ENCODE data around the gene PSG11. TPM values are rescaled to one million over a fixed set of nuclear protein-coding genes. Genes with fewer than 3 reads are reported as not detected.
"Not testable (repeated sequence)": the region's sequence is repeated elsewhere in the genome, so short reads cannot be mapped to it uniquely, and the experiment has no call there.

PSG11 gene
- not detected for total RNA-seq

GRCh38 chr19:43026369-43026768 lies at the start of gene PSG11:
Gene PSG11, minus strand, starts transcription at chr19:43026469. Its CDS starts 97 bp downstream, at chr19:43026372.
- DNase-seq (ENCODE audit: low spot score): not testable (repeated sequence)

- not testable (repeated sequence) for DNase-seq (ENCODE audit: low spot score)
Measured at GRCh38 chr19:43062418-43062817, 36.1 kb upstream of the PSG11 start.

GRCh38 chr19:43061326-43061725 lies 35.1 kb upstream of the PSG11 start:
- not testable (repeated sequence) for DNase-seq (ENCODE audit: low spot score)

- DNase-seq (ENCODE audit: low spot score): not testable (repeated sequence)
Measured at GRCh38 chr19:43060254-43060653, 34.0 kb upstream of the PSG11 start.

- DNase-seq (ENCODE audit: low spot score): not testable (repeated sequence)
Measured at GRCh38 chr19:43059482-43059881, 33.2 kb upstream of the PSG11 start.

- not testable (repeated sequence) for DNase-seq (ENCODE audit: low spot score)
Measured at GRCh38 chr19:43058440-43058839, 32.2 kb upstream of the PSG11 start.

- DNase-seq (ENCODE audit: low spot score): not testable (repeated sequence)
Measured at GRCh38 chr19:43047966-43048365, 21.7 kb upstream of the PSG11 start.

GRCh38 chr19:43046578-43046977 lies 20.3 kb upstream of the PSG11 start:
- DNase-seq (ENCODE audit: low spot score): not testable (repeated sequence)

- DNase-seq (ENCODE audit: low spot score): not testable (repeated sequence)
Measured at GRCh38 chr19:43043492-43044180, 17.4 kb upstream of the PSG11 start.

GRCh38 chr19:43031645-43032044 lies 5.4 kb upstream of the PSG11 start:
- DNase-seq (ENCODE audit: low spot score): not testable (repeated sequence)

GRCh38 chr19:43028866-43029265 lies 2.6 kb upstream of the PSG11 start:
- no peak for DNase-seq (ENCODE audit: low spot score)

GRCh38 chr19:43027985-43028384 lies 1.7 kb upstream of the PSG11 start:
- DNase-seq (ENCODE audit: low spot score): not testable (repeated sequence)

- not testable (repeated sequence) for DNase-seq (ENCODE audit: low spot score)
Measured at GRCh38 chr19:43027061-43027460, 792 bp upstream of the PSG11 start.

GRCh38 chr19:43022098-43022497 lies 4.2 kb downstream of the PSG11 start:
- DNase-seq (ENCODE audit: low spot score): not testable (repeated sequence)

GRCh38 chr19:43021629-43022028 lies 4.6 kb downstream of the PSG11 start:
- not testable (repeated sequence) for DNase-seq (ENCODE audit: low spot score)

GRCh38 chr19:43019588-43019987 lies 6.7 kb downstream of the PSG11 start:
- DNase-seq (ENCODE audit: low spot score): not testable (repeated sequence)

GRCh38 chr19:43005841-43006240 lies 20.4 kb downstream of the PSG11 start:
- DNase-seq (ENCODE audit: low spot score): not testable (repeated sequence)

- not testable (repeated sequence) for DNase-seq (ENCODE audit: low spot score)
Measured at GRCh38 chr19:43004846-43005245, 21.4 kb downstream of the PSG11 start.

- not testable (repeated sequence) for DNase-seq (ENCODE audit: low spot score)
Measured at GRCh38 chr19:43003634-43004033, 22.6 kb downstream of the PSG11 start.

GRCh38 chr19:43002948-43003347 lies 23.3 kb downstream of the PSG11 start:
- DNase-seq (ENCODE audit: low spot score): not testable (repeated sequence)

- not testable (repeated sequence) for DNase-seq (ENCODE audit: low spot score)
Measured at GRCh38 chr19:42996161-42996560, 30.1 kb downstream of the PSG11 start.

GRCh38 chr19:42992029-42992604 lies 34.2 kb downstream of the PSG11 start:
- DNase-seq (ENCODE audit: low spot score): not testable (repeated sequence)

GRCh38 chr19:42989851-42990250 lies 36.4 kb downstream of the PSG11 start:
- no peak for DNase-seq (ENCODE audit: low spot score)
